Naive thymus-derived CD8-positive, alpha-beta T cell (primary cell): ENCODE results near the gene AGPAT4. TPM values are rescaled to one million over a fixed set of nuclear protein-coding genes. Genes with fewer than 3 reads are reported as not detected.

Experiments used
- ATAC-seq, 2 donors: fragments of 150-1000 bp; cut with Tn5 transposase in 1 of 2; sonication (Bioruptor Pico), chemical (Tn5 transposase) in 1 of 2; 1 replicate in 1 of 2; 2 replicates in 1 of 2; pipeline ENCODE4 v1.10.0; 2021; ENCODE audit warnings: mild to moderate bottlenecking in 2 of 2, moderate library complexity in 2 of 2
- POLR2A ChIA-PET: fragments of 350-600 bp; sonication (Branson Sonifier 250); formaldehyde crosslinking; loops from one replicate; lab custom pipeline; 2021; ENCODE audit warnings: antibody characterized with exemption; lab: Charles Lee
- DNase-seq, 10 donors: peaks; one replicate each; pipeline versions ENCODE4 v3.0.0 to v3.0.0-alpha.2; 2020 to 2022
- H3K27ac Mint-ChIP-seq, 10 donors: one replicate each; pipeline ENCODE4 v1.8.0; 2020 to 2022; ENCODE audit warnings: mild to moderate bottlenecking in 10 of 10, mixed read lengths in 10 of 10, moderate library complexity in 4 of 10, inconsistent platforms in 1 of 10
- H3K27me3 Mint-ChIP-seq, 5 donors: one replicate each; pipeline ENCODE4 v1.8.0; 2021 to 2022; ENCODE audit warnings: mixed read lengths in 5 of 5
- H3K36me3 Mint-ChIP-seq, 3 donors: one replicate each; pipeline ENCODE4 v1.8.0; 2020 to 2022; ENCODE audit warnings: mixed read lengths in 3 of 3, mild to moderate bottlenecking in 2 of 3, inconsistent platforms in 1 of 3
- H3K4me1 Mint-ChIP-seq, 4 donors: one replicate each; pipeline ENCODE4 v1.8.0; 2021 to 2022; ENCODE audit warnings: mixed read lengths in 4 of 4
- H3K4me3 Mint-ChIP-seq, 10 donors: one replicate each; pipeline ENCODE4 v1.8.0; 2020 to 2022; ENCODE audit warnings: mild to moderate bottlenecking in 10 of 10, mixed read lengths in 10 of 10, moderate library complexity in 6 of 10, inconsistent platforms in 1 of 10
- H3K9me3 Mint-ChIP-seq, 9 donors: one replicate each; pipeline ENCODE4 v1.8.0; 2020 to 2022; ENCODE audit warnings: mixed read lengths in 9 of 9, mild to moderate bottlenecking in 3 of 9, inconsistent platforms in 1 of 9, moderate library complexity in 1 of 9
- polyA plus RNA-seq, 3 donors: library from polyadenylated mRNA; unstranded; fragments of 300-500 nt; fragmentation: Illumina TruSeq; gene quantifications; one replicate each; pipeline ENCODE4 v1.2.3, GENCODE V29; 2021
- total RNA-seq, 8 experiments: library from RNA in 2 of 8; stranded (reverse) in 2 of 8; gene quantifications; one replicate each; pipeline ENCODE4 v1.2.3 and lab custom pipeline; 2021 to 2026

Gene AGPAT4
- total and polyA plus RNA-seq, 5 experiments from 2014 or later = 0.85 to 4.0 (median 2.0) TPM

GRCh38 chr6:161200610-161201370 lies 73.1 kb downstream of the AGPAT4 start:
- Mint-ChIP-seq H3K9me3 (no peaks in the 10 kb centered on the region), H3K27ac (no peak overlapping the region), H3K4me3 (no peak overlapping the region), H3K36me3 (peaks cover 0 to 4% (median 2%) of the 10 kb centered on the region in 3 donors), H3K4me1 (peaks cover 0 to 18% (median 2%) of the 10 kb centered on the region in 4 donors), H3K27me3 (no peaks in the 10 kb centered on the region)
- DNase-seq (no peak), ATAC-seq (no peak)
- POLR2A ChIA-PET = no interaction called here

DNA sequence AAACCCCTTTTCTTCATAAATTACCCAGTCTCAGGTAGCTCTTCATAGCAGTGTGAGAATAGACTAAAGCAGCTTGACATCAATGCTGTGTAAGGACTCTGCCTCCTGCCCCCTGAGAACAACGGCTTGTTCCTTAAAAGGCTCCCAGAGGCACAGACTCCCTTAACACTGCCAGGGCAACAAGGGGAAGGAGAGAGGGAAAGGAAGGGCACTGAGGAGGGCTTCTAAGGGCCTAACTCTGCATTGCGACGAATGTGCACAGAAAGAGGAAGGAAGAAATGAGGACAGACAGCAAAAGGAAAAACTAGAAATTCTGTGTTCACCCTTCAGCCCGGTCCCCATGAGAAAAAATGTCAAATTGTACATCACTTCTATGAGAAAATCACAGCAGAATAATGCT lies 74.0 kb downstream of the AGPAT4 start:
- H3K36me3 Mint-ChIP-seq = peaks cover 0 to 5% (median 2%) of the 10 kb centered on the region in 3 donors
- H3K27me3 Mint-ChIP-seq = no peaks in the 10 kb centered on the region
- POLR2A ChIA-PET = no interaction called here
- peaks cover 0 to 18% (median 2%) of the 10 kb centered on the region in 4 donors for H3K4me1 Mint-ChIP-seq
- ATAC-seq (no peak), DNase-seq (no peak)
- H3K4me3 Mint-ChIP-seq = no peak overlapping the region
- no peaks in the 10 kb centered on the region for H3K9me3 Mint-ChIP-seq
- H3K27ac Mint-ChIP-seq = no peak overlapping the region

GRCh38 chr6:161198783-161199460 lies 74.9 kb downstream of the AGPAT4 start:
- Mint-ChIP-seq H3K4me3 (no peak overlapping the region), H3K27ac (no peak overlapping the region), H3K4me1 (peaks cover 0 to 18% (median 2%) of the 10 kb centered on the region in 4 donors), H3K36me3 (peaks cover 0 to 9% (median 2%) of the 10 kb centered on the region in 3 donors), H3K9me3 (peaks cover 0 to 8% (median 2%) of the 10 kb centered on the region in 9 donors), H3K27me3 (no peaks in the 10 kb centered on the region)
- no peak for DNase-seq
- POLR2A ChIA-PET = no interaction called here
- ATAC-seq = no peak

GRCh38 chr6:161198176-161198575 lies 75.7 kb downstream of the AGPAT4 start:
- Mint-ChIP-seq H3K4me3 (no peak overlapping the region), H3K36me3 (peaks cover under 1 to 10% (median 2%) of the 10 kb centered on the region in 3 donors), H3K9me3 (peaks cover 0 to 11% (median 2%) of the 10 kb centered on the region in 9 donors), H3K27ac (no peak overlapping the region), H3K4me1 (peaks cover 0 to 18% (median 2%) of the 10 kb centered on the region in 4 donors), H3K27me3 (no peaks in the 10 kb centered on the region)
- POLR2A ChIA-PET = no interaction called here
- DNase-seq = no peak
- no peak for ATAC-seq

GRCh38 chr6:161195386-161195785 lies 78.5 kb downstream of the AGPAT4 start:
- no peak overlapping the region for H3K27ac Mint-ChIP-seq
- no peak for ATAC-seq
- H3K4me1 Mint-ChIP-seq = peaks cover 0 to 3% (median 1%) of the 10 kb centered on the region in 4 donors
- DNase-seq = no peak
- H3K9me3 Mint-ChIP-seq = peaks cover 4 to 29% (median 13%) of the 10 kb centered on the region in 9 donors
- no peak overlapping the region for H3K4me3 Mint-ChIP-seq
- POLR2A ChIA-PET = no interaction called here
- H3K36me3 Mint-ChIP-seq = peaks cover 2 to 25% (median 10%) of the 10 kb centered on the region in 3 donors
- H3K27me3 Mint-ChIP-seq = no peaks in the 10 kb centered on the region

DNA sequence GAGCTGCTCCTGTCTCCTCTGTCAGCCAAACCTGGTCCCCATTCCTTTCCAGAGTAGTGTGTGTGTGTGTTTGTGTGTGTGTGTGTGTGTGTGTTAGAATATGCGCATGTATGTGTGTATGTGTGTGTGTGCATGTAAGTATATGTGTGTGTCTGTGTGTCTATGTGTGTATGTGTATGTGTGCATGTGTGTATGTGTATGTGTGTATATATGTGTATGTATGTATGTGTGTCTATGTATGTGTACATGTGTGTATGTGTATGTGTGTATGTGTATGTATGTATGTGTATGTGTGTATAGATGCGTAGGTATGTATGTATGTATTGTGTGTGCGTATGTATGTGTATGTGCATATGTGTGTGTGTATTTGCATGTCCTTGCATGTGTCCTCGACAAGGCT lies 79.5 kb downstream of the AGPAT4 start:
- DNase-seq (no peak), ATAC-seq (no peak)
- POLR2A ChIA-PET = no interaction called here
- Mint-ChIP-seq H3K9me3 (peaks cover 6 to 36% (median 13%) of the 10 kb centered on the region in 9 donors), H3K27ac (no peak overlapping the region), H3K36me3 (peaks cover 2 to 31% (median 10%) of the 10 kb centered on the region in 3 donors), H3K27me3 (no peaks in the 10 kb centered on the region), H3K4me1 (peaks cover 0 to 2% (median 0%) of the 10 kb centered on the region in 4 donors), H3K4me3 (no peak overlapping the region)

DNA sequence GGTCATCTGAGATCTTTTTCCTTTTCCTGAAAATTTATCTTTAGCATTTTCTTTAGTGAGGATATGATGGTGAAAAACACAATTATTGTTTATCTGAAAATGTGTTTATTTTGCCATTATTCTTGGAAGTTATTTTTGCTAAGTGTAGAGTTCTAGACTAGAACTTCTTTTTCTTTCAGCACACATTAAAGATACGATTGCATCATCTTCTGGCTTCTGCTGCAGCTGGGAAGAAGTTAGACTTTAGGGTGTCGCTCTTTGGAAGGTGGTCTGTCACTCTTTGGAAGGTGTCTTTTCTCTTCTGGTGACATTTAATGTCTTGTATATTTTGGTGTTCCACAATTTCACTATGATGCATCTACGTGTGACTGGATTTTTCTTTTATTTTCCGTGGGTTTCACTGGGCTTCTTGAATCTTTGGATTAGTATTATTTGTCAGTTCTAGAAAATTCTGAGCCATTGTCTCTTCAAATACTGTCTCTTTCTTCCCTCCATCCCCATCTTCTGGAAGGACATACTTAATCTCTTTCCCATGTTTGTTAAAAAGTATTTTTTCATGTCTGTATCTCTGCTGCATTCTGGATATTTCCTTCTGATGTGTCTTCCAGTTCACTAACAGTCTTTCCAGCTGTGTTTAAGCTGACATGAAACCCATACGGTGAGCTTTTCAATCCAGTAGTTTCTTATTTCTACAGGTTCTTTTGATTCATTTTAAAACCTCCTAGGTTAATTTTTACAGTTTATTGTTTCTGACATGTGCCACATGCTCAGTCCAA lies 81.0 kb downstream of the AGPAT4 start:
- no peak for ATAC-seq
- H3K4me3 Mint-ChIP-seq = no peak overlapping the region
- DNase-seq = no peak
- H3K27ac Mint-ChIP-seq = no peak overlapping the region
- H3K27me3 Mint-ChIP-seq = no peaks in the 10 kb centered on the region
- H3K9me3 Mint-ChIP-seq = peaks cover 6 to 36% (median 13%) of the 10 kb centered on the region in 9 donors
- H3K36me3 Mint-ChIP-seq = peaks cover 2 to 31% (median 10%) of the 10 kb centered on the region in 3 donors
- POLR2A ChIA-PET = no interaction called here
- H3K4me1 Mint-ChIP-seq = peaks cover 0 to 2% (median 0%) of the 10 kb centered on the region in 4 donors

DNA sequence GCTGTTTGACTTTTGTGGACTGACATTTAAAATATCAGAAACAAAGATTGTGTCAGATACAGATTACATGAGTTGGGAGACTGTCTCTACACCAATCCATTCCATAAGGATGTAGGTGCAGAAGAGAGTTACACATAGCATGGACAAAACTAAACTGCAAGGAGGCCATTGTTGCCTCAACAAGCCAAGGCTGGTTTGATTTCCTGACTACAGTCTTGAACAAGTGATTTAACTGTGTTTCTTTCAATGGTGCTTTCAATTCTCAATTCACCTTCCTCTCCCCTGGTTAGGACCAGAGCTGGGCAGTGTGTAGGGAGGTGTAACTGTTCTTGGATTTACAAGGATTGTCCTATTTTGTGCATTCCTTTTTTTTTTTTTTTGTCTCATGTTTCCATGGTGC lies 82.2 kb downstream of the AGPAT4 start:
- H3K27me3 Mint-ChIP-seq = peaks cover 0 to 3% (median 0%) of the 10 kb centered on the region in 5 donors
- ATAC-seq = no peak
- H3K9me3 Mint-ChIP-seq = peaks cover 6 to 36% (median 13%) of the 10 kb centered on the region in 9 donors
- no peak for DNase-seq
- no peak overlapping the region for H3K27ac Mint-ChIP-seq
- peaks cover 2 to 31% (median 10%) of the 10 kb centered on the region in 3 donors for H3K36me3 Mint-ChIP-seq
- H3K4me1 Mint-ChIP-seq = peaks cover 0 to 5% (median 2%) of the 10 kb centered on the region in 4 donors
- POLR2A ChIA-PET = no interaction called here
- no peak overlapping the region for H3K4me3 Mint-ChIP-seq

DNA sequence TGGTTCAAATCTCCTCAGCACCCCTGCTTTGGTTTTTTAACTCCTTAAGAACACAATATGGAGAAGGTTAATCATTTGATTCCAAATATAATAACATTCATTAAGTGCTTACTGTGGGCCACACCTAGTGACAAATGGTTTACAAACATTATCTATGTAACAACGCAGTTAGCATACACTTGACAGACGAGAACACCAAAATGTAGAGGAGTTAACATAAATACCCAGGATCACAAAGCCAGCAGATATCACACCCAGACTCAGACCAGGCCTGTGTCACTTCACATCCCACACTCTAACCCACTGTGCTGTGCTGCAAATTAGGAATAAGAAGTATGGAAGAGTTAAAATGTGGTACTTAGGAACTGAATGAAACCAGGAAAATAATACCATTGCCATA lies 82.9 kb downstream of the AGPAT4 start:
- ATAC-seq (no peak), DNase-seq (no peak)
- peaks cover 0 to 3% (median 0%) of the 10 kb centered on the region in 5 donors for H3K27me3 Mint-ChIP-seq
- peaks cover 6 to 36% (median 13%) of the 10 kb centered on the region in 9 donors for H3K9me3 Mint-ChIP-seq
- no peak overlapping the region for H3K27ac Mint-ChIP-seq
- H3K36me3 Mint-ChIP-seq = peaks cover 3 to 29% (median 10%) of the 10 kb centered on the region in 3 donors
- H3K4me1 Mint-ChIP-seq = peaks cover 0 to 9% (median 6%) of the 10 kb centered on the region in 4 donors
- POLR2A ChIA-PET = no interaction called here
- H3K4me3 Mint-ChIP-seq = no peak overlapping the region

GRCh38 chr6:161189891-161190290 lies 84.0 kb downstream of the AGPAT4 start:
- DNase-seq (no peak), ATAC-seq (no peak)
- Mint-ChIP-seq H3K36me3 (peaks cover 3 to 26% (median 11%) of the 10 kb centered on the region in 3 donors), H3K27me3 (peaks cover 0 to 3% (median 0%) of the 10 kb centered on the region in 5 donors), H3K9me3 (peaks cover 6 to 36% (median 13%) of the 10 kb centered on the region in 9 donors), H3K4me1 (peaks cover 0 to 8% (median 6%) of the 10 kb centered on the region in 4 donors), H3K4me3 (no peak overlapping the region), H3K27ac (no peak overlapping the region)
- POLR2A ChIA-PET = interaction anchor here (0.7 kb wide), 1 partner anchor 206 kb away, joined by 3 read pairs; no protein-coding TSS in a partner anchor

DNA sequence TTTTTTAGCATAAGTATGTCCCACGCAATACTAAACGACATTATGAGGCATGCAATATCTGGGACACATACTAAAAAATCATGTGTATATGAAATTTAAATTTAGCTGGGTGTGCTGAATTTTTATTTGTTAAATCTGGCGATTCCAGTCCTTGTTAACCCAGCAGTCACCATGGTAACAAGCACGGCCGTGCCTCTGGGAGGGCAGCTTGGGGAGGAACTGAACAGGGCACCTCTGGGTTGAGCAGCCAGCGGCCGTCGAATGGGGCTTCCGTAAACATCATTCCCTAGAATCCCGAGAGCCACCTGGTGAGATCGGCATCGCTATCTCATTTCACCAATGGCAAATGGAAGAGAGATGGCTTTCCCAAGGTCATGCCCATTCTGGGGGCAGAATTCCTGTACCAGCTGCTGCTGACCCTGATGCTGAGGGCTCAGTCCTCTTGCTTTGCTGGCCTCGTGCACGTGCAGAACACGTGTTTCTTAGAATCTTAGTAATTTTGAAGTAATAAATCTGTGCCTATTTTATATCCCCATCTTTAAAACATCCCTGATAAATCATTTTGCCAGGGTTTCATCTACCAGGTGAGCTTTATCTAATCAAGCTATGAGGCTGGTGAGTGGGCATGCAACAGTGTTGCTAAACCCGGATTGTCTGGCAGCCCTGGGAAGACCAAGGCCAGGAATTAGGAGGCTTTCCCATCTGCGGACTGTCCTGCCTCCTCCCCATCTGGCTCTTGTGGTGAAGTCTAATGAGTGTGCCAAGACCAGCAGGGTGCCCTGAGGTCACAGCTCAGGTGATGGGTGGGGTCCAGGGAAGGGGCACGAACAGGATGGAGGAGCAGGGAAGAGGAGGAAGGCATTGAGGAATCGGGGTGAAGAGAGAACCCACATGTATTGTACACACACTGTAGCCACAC lies 85.1 kb downstream of the AGPAT4 start:
- H3K4me1 Mint-ChIP-seq = peaks cover 0 to 8% (median 6%) of the 10 kb centered on the region in 4 donors
- H3K27ac Mint-ChIP-seq = no peak overlapping the region
- DNase-seq (no peak), ATAC-seq (no peak)
- peaks cover 0 to 5% (median 0%) of the 10 kb centered on the region in 5 donors for H3K27me3 Mint-ChIP-seq
- H3K4me3 Mint-ChIP-seq = no peak overlapping the region
- H3K36me3 Mint-ChIP-seq = peaks cover 3 to 22% (median 11%) of the 10 kb centered on the region in 3 donors
- H3K9me3 Mint-ChIP-seq = peaks cover 4 to 31% (median 13%) of the 10 kb centered on the region in 9 donors
- POLR2A ChIA-PET = no interaction called here
